K562 treated with DMSO at 1 percent for 24 hours (cell line): ENCODE results near the gene TRIM16. TPM values are rescaled to one million over a fixed set of nuclear protein-coding genes. Genes with fewer than 3 reads are reported as not detected.

Source experiments
- total RNA-seq: library from RNA; unstranded; fragments of 300-600 nt; gene quantifications from 2 replicates; pipeline ENCODE4 v1.2.3, GENCODE V29; 2022; ENCODE audit warnings: low read depth; ENCODE audit not compliant: insufficient read depth

TRIM16 gene
- total RNA-seq: 9.5 and 13.8 TPM in 2 replicates

DNA sequence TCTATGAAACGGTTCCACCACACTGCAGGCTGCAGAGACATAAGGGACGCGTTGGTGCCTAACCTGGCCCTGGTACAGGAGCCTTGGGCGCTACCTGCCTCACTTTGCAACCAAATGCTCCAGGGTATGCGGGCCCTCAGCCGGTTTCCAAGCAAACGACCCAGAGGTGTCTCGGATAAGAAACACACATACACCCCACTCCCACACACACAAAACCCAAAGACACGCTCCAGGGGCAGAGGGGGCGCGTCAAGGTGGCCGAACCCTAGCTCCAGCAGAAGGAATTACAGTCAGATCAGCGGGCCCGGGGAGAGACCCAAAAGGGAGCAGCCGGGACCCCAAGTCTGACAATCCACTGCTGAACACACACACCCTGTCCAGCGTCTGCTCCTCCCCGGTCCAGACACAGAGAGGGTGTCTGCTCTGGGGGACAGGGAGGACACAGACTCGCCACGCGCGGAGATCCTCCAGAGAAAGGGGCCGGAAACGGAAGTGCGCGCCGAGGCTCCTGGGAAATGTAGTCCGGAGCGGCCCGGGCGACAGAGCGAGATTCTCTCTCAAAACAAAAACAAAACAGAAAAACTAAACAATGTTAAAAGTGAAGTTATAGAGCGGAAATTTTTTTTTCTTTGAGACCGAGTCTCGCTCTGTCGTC is at the start of gene TRIM16:
TRIM16 (minus strand) TSS at position 488 of the 655 bp plus-strand sequence. CDS start 32,702 bp downstream, outside the sequence.

DNA sequence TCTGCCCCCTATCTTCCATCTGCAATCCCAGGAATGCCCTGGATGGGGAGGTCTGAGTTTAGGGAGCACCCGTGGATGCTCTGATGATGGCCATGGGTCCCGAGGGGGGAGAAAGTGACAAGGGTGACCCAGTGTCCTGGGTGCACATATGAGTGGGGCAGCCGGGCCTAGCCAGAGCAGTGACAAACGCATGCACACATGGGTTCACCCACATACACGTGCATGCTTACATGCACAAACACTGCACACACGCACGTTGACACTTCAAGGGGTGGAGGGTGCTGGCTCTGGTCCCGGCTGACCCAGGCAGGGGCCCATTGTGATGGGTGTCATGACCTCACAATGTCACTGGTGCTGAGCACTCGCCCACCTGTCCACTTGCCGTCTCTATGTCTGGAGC is 47.8 kb upstream of the TRIM16 start, which contains the start of gene TBC1D26:
TBC1D26 (plus strand) TSS at position 384 of the 400 bp plus-strand sequence. CDS start 3,066 bp downstream, outside the sequence.

DNA sequence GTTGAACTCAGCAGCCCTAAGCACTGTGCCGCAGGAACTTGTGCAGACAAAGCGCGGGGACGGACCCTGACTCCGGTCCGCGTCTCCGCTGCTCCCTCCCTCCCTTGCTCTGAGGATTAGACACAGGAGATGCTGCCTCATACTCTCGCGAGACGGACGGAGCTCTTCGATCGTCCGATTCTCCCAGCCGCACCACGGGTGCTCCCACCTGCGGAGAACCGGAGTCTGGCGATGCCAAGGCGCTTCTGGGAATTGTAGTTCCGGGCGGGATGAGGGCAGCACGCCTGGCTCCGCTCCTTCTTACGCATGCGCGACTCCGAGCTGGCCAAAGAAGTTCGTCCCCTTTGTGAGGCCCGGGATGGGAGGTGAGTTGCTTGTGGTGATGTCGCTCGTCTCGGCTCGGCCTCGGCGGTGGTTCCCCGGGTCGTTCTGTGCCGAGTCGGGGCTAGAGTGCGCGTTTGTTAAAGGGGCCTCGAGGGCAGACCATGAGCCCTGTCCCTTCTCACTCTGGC is 15.4 kb upstream of the TRIM16 start, which contains the start of gene ZNF286A:
ZNF286A (plus strand) TSS at position 340 of the 512 bp plus-strand sequence. CDS start 578 bp downstream, outside the sequence.

DNA sequence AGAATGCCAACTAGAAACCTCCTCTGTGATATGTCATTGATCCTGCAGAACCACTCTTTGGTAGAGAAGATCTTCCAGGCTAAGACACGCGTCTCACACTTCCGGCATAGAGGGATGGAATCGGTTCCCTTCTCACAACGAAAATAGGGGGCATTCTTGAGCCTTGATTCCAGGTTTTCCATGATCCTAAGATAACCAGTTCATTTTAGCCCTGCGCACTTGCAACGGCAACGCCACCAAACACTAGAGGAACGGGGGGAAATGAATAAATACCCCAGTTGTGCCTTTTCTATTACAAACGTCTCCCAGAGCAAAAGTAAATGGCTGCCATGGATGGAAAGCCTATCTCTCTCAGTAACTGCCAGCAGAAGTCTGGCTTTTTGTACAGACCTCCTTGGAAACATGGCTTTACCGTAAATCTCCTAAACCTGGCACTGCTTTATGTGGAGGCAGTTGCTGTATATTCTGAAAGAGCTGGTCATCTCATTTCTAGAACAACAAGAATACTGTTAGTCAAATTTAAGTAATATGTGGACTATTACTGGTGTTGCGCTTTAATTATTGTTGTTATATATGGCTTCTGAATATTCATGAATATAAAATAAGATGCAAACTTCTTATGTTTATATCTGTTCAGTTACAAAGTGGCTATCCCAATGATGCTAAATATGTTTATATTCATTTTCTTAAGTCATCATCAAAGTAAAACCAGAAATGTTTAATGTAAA is 64.6 kb downstream of the TRIM16 start, which contains the start of gene FBXW10B:
FBXW10B (minus strand) TSS at position 374 of the 728 bp plus-strand sequence; CDS start at position 182, 192 bp downstream.

Other genes starting within 250 kb of the TRIM16 start
- 5.4 and 5.6 TPM in 2 replicates for gene CDRT4, start 216.7 kb downstream of the TRIM16 start, total RNA-seq
- 2.2 and 3.9 TPM in 2 replicates for gene TVP23C, start 120.8 kb downstream of the TRIM16 start, total RNA-seq
- not detected in 2 replicates for gene FBXW10B, start 64.6 kb downstream of the TRIM16 start, total RNA-seq
- 4.1 and 5.3 TPM in 2 replicates for gene ZNF286A, start 15.4 kb upstream of the TRIM16 start, total RNA-seq
- not detected in 2 replicates for gene TBC1D26, start 48.0 kb upstream of the TRIM16 start, total RNA-seq